Activated gamma-delta T cell treated with Interleukin-2 at 50 U/mL for 16 hours (primary cell): ENCODE measurements around the gene ZNF385B.
"Not testable (repeated sequence)": the region's sequence is repeated elsewhere in the genome, so short reads cannot be mapped to it uniquely, and the experiment has no call there.

Experiments
- DNase-seq: peaks from one replicate; pipeline ENCODE4 v3.0.0-alpha.2; 2020

The ZNF385B gene

DNA sequence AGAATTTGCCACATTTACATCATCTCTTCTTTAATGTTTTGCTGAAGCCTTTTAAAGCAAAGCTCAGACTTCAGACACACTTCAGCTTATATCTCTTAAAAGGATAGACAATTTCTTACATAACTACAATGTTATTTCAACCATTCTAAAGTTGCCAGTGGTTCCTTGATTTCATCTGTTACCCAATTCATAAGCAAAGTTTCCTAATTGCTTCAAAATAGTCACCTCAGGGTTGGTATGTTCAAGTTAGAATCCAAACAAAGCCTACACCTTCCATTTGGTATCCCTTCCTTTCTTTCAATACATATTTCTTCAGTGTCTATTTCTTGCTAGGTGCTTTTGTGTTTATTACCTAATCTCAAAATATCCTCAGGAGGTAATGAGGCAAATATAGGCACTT, 60.6 kb downstream of the ZNF385B start:
- DNase-seq = no peak

DNA sequence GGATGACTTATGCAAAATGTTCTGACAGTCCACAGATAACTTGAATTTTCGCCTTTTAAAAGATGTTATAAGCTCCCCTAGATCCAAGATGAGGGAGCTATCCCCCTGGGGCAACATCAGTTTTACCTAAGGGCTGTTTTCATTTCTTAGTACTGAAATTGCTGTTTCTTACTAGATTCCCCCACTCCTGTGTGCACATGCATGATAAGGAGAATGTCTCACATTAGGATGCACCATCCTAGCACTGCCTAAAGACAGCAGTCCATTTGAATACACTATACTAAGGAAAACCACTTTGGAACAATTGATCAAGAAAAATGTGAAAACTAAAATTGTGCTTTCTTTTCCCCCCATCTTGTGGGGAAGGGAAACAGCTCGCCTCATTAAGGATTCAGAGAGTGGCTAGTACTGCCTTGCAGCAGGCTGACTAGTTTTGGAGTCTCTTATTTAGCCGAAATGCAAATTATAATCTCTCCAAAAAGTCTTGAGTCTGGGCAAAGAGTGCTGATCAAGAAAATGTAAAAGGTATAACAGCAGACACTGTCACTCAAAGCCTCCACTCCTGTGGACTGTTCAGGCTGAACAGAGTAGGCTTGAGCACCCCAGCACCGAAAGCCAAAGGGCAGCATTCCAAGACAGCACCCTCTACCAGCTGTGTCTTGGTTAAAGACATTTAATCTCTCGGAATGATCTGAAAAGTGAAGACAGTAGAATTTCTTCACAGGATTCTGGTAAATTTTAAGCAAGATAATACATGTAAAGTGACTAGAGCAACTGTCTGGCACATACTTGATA, 65.0 kb downstream of the ZNF385B start:
- no peak for DNase-seq

DNA sequence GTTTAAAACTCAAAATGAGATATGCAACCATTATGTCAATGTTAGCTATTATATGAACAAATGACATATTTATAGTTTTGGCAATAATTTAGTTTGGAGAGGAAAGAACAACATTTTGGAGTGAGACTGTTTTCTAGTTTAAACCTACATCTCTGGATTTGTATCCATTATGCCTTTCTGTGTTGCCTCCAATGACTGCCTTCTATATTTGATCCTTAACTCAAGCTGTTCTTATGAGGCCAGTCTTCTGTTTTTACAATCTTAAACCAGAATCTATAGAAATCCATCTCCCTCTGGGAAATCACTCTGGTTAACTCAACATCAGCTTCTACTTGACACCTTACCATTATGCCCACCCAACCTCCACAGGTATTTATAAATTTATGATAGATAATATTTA, 67.5 kb downstream of the ZNF385B start:
- DNase-seq = no peak

DNA sequence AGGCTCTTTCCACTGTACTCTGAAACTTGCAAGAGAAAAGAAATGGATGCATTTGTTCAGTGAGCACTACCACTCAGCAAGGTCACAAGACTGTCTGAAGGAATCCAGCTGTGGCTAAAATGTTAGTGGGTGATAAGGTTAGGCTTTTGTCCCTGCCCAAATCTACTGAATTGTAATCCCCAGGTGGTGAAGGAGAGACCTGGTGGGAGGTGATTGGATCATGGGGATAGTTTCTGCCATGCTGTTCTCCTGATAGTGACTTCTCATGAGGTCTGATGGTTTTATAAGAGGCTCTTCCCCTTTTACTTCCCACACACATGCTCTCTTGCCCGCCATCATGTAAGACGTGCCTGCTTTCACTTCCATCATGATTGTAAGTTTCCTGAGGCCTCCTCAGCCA, 68.2 kb downstream of the ZNF385B start:
- DNase-seq = no peak

DNA sequence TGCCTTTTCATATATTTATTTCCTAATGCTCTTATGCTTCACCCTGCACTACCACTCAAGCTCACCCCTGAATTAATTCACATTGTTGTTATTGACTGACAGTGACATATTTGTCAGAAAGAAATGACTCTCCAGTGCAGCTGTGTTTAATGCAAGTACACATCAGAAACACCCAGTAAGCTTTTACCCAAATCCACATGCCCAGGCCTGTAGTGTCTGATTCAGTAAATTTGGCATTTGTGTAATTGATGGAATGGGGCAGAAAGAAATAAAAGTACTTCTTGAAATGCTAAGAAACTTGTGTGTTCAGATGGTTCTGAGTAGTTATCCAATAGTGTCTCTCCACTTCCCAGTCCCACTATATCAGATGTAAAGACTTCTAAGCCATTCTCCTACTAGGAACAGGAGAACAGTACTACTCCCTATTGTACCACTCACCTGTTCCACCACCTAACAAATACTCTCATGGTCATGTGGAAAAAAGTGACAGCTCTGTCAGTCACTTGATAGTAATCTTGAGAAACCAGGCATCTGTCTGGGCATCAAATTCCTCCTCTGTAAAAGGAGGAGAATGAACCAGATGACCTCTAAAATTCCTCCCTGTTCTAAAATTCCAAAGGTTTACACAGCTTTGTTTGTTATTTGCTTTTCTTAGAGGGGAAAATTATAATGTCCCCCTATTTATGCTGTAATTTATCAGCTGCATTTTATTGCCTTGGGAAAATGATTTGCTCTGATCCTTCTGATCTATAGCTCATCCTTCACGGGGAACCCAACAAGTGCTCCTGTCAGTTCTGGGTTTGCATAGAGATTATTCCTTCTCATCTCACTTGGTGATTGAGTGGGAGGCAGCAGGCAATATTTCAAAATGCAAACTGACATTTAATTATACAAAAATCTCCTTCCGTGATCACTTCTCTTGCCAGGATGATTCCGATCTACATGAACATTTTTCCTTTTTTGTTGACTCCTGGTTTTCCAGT, 70.9 kb downstream of the ZNF385B start:
- DNase-seq = no peak

DNA sequence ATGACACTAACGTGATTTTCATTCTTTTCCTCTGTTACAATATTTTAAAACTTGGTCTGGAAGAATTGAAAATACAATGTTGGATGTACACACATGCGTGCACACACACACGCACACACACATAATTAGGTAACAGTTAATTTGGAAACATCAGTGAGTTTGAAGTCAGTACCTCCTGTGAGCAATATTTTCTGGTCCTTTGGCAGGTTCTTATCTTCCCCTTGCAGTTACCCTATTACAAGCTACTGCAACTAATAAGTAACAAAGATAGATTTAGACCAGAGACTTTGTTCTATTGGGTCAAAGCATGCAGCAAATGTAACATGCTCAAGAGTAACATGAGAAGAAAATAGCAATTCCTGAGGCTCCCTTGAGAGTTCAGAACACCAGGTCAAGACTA, 73.3 kb downstream of the ZNF385B start:
- no peak for DNase-seq

DNA sequence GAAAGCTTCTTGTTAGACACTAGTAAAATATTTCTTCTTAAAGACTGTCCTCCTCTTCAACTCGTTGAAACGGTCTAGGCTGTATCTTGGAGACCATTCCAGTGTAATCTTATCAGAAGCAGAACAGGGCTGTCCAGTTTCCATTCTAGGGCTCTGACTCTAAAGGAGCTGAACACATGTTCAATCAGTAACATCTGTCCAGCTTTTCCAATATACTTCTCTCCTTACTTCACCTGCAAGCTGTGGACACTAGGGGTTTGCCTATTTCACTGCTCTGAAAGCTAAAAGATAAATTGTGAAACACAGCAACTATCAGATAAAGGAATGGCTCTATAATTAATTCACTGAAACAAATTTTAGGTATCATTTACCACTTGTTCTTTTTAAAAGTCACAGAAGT, 73.8 kb downstream of the ZNF385B start:
- no peak for DNase-seq

DNA sequence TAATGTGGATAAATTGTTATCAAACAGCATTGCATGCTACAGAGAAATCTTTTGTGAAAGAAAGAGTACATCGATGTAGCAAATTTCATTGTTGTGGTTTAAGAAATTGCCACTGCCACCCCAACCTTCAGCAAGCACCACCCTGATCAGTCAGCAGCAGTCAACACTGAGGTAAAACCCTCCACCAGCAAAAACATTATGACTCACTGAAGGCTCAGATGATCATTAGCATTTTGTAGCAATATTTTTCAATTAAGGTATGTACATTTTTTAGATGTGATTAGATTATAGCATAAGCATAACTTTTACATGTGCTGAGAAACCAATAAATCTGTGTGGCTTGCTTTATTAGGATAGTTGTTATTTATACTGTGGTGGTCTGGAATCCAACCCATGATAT, 75.5 kb downstream of the ZNF385B start:
- no peak for DNase-seq

DNA sequence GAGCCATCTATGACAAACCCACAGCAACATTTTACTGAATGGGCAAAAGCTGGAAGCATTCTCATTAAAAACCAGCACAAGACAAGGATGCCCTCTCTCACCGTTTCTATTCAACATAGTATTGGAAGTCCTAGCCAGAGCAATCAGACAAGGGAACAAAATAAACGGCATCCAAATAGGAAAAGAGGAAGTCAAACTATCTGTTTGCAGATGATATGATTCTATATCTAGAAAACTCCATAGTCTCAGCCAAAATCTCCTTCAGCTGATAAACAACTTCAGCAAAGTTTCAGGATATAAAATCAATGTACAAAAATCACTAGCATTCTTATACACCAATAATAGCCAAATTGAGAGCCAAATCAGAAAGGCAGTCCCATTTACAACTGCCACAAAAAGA, 79.1 kb downstream of the ZNF385B start:
- DNase-seq = not testable (repeated sequence)

DNA sequence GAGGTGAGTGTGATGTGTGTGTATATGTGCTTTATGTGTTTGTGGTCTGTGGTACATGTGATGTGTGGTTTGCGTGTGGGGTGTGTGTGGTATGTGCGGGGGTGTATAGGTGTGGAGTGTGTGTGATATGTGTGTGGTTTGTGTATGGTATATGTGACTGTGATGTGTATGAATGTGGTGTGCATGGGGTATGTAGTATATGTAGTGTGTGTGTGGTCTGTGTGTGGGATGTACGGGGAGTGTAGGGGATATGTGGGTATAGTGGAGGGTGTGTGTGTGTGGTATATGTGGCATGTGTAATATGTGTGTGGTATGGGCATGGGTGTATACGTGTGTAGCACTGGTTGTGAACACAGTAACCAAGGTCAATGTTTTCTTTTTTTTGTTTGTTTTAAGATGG, 87.4 kb downstream of the ZNF385B start:
- DNase-seq = no peak

DNA sequence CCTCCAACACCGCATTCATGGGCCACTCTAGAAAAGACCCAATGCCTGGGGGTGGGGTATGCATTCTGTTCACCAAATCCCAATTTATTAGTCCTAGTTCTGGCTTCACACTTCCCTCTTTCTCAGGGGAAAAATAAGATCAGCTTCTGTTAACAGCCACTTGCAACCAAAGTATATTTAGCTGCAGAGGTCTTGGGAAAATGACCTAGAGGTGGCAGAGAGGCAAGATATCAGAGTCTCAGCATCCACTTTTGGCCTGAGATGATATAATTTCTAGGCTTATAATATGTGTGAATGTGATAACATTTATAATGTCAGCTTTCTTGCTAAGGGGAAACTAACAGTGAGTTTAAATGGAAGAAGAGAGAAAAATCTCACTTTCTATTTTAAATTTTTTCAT, 89.1 kb downstream of the ZNF385B start:
- DNase-seq = no peak

DNA sequence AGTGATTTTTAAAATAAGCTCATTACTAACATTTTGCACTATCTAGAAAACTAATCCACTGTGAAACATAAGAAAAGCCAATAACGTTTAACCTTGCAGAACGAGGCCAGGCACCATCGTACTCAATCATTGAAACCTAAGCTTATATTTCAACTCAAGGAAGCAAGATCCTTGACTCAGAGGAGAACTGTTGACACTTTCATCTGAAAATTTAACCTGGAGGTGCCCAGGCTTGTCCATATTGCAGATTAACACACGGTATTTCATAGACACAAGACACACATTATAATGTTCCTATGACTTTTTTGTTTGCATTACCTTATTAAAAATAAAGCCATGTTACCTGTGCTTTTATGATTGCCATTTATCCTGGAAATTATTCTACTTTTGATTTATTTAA, 89.6 kb downstream of the ZNF385B start:
- no peak for DNase-seq

DNA sequence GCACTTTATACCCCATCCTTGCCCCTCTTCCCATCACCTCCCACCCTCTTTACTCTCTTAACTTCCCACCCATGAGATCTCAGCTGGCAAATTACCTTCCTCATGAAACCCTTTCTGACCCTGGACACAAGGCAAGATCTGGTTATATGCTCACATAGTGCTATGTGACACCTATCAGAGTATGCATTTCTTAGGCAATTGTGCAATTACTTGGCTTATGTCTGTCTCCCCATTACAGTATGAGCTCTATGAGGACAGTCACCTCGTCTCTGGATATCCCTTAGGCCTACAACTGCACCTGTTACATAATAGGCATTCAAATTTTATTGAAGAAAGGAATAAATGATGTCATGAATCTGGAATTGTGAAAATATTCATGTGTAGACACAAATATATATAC, 91.4 kb downstream of the ZNF385B start:
- DNase-seq = no peak

DNA sequence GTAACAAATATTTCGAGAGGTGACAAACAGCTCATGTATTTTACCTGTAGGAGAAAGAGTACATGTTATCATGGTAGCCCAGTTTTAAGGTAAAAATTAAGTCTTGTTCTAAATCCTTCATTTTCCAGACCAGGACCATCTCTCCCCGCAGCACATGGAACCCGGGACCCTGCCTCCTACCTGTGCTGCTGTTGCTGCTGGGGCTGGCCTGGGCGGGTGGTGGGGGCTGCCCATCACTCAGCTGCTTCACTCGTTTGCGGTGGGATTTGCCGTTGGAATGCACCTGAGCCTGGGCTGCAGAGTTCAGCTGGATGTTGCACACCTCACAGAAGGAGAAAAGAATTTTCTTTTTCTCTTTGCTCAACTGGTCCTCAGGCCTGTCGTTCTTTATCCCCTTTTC, 92.1 kb downstream of the ZNF385B start:
- no peak for DNase-seq

DNA sequence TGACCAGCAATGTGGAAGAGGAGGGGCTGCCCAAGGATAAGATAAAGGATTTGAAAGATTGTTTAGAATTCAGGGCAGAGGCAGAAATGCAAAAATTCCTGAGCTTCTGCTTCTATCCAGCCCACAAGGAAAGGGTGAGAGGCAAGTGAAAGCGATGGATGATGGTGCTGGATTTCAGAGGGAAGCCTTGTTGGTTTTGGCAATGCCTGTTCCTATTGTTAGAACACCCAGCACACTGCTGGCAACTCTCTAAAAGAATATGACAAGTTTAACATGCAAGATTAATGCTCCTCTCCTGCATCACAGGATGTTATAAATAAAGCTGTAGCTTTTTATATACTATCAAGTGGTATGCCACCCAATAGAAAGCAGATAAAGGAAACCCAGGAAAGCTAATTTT, 92.6 kb downstream of the ZNF385B start:
- no peak for DNase-seq

DNA sequence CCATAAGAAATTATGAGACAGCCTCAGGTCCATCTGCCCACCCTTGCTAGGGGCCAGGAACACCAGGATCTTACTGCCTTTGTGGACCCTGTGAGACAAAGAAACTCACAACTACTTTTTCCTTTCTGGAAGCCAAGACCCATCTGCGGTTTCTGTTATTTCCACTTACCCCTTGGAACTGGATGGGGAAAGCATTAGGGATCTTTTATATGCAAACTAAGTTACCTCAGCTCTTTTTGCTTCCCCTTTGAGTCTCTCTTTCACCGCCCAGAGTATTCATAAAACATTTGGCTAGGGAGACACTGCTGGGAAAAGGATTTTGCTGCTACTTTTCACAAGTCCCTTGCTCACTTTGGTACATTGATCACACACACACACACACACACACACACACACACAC, 95.7 kb downstream of the ZNF385B start:
- DNase-seq = no peak

DNA sequence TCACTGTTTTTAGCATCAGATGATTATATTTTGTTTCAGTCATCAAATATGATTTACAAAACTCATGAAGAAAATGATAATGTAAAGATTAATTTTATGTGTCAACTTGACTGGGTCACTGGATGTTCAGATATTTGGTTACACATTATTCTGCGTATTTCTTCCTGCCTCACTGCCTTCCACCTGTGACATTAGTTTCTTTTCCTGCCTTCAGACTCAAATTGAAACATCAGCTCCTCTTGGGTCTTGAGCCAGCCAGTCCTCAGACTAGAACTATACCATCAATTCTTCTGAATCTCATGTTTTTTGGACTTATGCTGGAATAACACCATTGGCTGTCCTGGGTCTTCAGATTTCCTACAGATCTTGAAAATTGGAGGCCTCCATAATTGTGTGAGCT, 96.7 kb downstream of the ZNF385B start:
- no peak for DNase-seq

DNA sequence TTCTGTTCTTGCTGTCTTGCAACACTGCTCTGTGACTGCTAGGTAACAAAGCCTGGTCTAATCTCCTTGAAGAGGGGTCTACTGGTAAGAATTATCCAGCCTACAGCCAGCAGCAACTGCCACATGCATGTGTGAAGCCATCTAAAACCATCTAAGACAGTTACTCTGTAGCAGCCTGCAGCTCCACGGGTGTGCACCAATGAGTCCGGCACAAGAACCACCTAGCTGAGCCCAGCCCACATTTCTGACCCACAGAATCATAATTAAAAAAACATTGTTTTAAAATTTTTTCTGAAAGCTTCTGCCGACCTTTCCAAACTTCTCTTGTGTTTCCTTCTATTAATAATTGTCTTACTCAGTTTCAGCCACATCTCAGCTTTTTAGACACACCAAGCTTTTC, 102.8 kb downstream of the ZNF385B start:
- DNase-seq = no peak

DNA sequence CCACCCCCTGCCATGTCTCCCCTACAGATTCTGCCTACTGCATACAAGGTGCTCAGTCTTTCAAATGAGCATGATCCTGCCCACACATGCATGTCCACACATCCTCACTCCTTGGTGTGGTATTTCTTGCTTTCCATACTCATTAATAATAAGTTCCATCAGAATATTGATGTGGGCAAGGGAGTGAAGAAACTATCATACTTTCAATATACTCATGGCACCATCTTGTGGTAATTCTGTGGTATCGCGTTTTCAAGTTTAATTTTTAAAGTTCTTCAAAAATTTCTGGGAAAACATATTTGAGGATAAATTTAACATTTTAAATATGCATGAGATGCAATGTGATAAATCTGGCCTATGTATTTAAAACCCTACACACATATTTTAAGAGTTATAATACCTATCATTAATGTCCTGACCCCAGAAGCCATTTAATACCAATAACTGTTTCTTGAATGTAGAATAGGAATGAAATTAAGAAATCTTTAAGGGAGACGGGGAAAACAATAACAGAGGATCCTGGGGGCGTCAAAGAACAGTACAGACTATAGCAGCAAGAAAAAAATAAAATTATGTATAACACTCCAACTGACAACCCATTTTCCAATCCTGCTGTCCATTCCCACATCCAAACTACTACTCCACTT, 110.1 kb downstream of the ZNF385B start:
- no peak for DNase-seq

DNA sequence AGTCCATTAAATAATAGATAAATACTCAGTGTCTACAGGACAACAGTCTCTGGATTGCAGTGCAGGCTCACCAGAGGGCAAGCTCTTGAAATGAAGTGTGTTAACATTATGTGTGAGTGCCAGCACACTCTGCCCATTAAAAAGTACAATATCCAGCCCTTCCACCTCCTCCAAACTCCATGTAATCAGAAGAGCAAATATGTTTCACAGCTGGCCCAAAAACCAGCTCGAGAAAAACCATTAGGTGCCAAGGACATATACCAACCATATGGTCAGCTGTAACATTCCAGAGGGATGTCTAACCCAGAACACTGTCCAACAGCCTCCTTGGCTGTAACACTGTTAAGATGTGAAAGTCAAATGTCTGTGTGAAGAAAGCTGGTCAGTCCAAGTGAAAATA, 112.2 kb downstream of the ZNF385B start:
- no peak for DNase-seq

DNA sequence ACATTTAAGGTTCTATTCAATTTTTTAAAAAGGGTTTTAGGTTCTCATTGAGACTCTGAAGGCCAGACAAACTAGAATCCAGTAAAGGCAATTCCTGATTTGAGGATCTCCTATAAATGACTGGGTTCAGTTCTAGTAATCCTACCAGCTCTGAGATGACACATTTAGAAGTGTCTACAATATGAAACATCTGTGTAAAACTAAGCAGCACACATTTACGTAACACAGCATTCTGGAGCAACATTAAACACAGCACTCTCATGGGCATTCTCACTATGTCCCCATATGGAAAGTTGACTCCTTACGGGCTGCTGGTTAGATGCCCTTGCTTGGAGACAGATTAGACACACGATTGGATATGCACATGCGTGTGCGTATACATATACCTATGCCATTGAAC, 114.4 kb downstream of the ZNF385B start:
- no peak for DNase-seq

DNA sequence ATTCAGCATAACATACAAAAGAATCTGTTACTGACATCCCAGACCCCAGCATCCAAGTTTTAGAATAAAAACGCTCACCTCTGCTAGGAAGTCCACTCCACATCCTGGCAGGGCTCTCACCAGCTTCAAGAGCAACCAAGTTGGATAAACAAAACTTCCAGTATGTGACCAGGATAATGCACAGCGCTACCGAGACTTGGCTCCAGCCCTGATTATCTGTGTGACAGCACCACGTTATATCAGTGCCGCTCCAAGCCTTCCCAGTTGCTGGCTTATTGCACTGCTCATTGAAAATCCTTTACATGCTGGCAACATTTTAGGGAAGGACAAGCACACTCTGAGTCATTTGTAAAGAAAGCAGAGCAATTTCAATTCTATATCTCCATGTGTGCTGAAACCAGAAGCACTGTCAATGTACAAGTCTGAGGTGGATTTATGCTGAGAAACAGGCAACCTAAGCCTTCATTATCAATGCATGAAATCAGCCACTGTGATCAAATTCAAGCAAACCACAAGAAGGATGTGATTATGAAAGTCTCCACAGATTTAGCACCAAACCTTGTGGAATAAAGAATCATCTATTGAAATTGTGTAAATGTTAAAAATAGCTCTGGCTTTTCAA, 115.7 kb downstream of the ZNF385B start:
- no peak for DNase-seq

DNA sequence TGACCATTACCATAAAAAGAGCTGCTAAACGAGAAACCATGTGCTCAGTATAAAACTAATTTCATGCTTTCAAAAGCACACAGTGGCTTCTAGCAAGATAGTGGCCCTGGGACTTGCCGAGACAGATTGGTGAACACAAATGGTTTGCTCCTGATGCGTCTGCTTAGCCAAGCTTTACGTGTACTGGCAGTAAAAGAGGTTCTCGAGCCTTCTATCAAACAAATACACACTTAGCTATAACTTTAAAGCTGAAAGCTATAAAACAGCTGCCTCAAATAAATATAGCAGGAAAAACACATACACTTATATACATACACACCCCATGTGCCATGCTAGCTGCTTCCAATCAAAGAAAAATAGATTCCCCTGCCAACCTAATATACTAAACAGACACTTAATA, 117.0 kb downstream of the ZNF385B start:
- DNase-seq = no peak
